Heart left ventricle (tissue), 13 donors: ENCODE results near the gene EIF3A.
"Not testable (repeated sequence)": the region's sequence is repeated elsewhere in the genome, so short reads cannot be mapped to it uniquely, and the experiment has no call there.

Source experiments
- POLR2A ChIP-seq, 2 donors: fragments of 450-650 bp; IDR thresholded peaks; one replicate each; pipeline ENCODE4 v1.6.1; 2017; ENCODE audit warnings: antibody characterized with exemption in 2 of 2, mild to moderate bottlenecking in 2 of 2, moderate library complexity in 2 of 2
- TF ChIP-seq, protein P1 (sequence below), 12 donors: fragments of 200-600 bp; sonication (generic) in 4 of 12; IDR thresholded peaks; one replicate each; pipeline versions ENCODE4 v1.5.0 to v1.8.0; 2018 to 2022; ENCODE audit warnings: antibody characterized with exemption in 12 of 12, mild to moderate bottlenecking in 5 of 12
- donor health status: ischemic (EF 13 %, LVEDD 7.1; RV severe dilation, severe dysfunction).
- donor health status: DM: no; HTN: yes; CAD: no.
- donor health status: DM: no; HTN: no; CAD: no.
- donor health status: ischemic (EF 25% LVEDD 6.9; RV normal size, moderate dysfunction).
- donor health status: ischemic (EF 25% LVEDD 5.7; RV mildly dilated, moderate dysfunction).
- donor health status: ischemic (EF 35%, LVEDD 5.7; RV mildly dilated, moderate dysfunction).
- donor health status: nonischemic (EF 11% LVEDD 7.7; RV severe dilation, severe dysfunction).
- donor health status: DM: yes; HTN: yes; CAD: no.
- donor health status: PGD.
- donor health status: ischemic (EF 29% LVEDD 5.4; RV normal size, mild dysfunction).
- donor health status: nonischemic (EF 23%, LVEDD 6.1; RV moderate dilation, normal function).

- TF ChIP-seq, protein P1, sequence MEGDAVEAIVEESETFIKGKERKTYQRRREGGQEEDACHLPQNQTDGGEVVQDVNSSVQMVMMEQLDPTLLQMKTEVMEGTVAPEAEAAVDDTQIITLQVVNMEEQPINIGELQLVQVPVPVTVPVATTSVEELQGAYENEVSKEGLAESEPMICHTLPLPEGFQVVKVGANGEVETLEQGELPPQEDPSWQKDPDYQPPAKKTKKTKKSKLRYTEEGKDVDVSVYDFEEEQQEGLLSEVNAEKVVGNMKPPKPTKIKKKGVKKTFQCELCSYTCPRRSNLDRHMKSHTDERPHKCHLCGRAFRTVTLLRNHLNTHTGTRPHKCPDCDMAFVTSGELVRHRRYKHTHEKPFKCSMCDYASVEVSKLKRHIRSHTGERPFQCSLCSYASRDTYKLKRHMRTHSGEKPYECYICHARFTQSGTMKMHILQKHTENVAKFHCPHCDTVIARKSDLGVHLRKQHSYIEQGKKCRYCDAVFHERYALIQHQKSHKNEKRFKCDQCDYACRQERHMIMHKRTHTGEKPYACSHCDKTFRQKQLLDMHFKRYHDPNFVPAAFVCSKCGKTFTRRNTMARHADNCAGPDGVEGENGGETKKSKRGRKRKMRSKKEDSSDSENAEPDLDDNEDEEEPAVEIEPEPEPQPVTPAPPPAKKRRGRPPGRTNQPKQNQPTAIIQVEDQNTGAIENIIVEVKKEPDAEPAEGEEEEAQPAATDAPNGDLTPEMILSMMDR (IDR thresholded peaks at IDR 0.05), result not testable (repeated sequence)
- not testable (repeated sequence) for TF ChIP-seq POLR2A (IDR thresholded peaks at IDR 0.05)
These were observed 16.2 kb upstream of the EIF3A start for GRCh38 chr10:119096641-119097415.
